Left cardiac atrium (tissue), 4 donors: Measurements from ENCODE around the gene AFMID. TPM values are rescaled to one million over a fixed set of nuclear protein-coding genes. Genes with fewer than 3 reads are reported as not detected.
"Not testable (repeated sequence)": the region's sequence is repeated elsewhere in the genome, so short reads cannot be mapped to it uniquely, and the experiment has no call there.

Experiments used
- ATAC-seq, 2 donors: fragments of 200-7000 bp; cut with Tn5 transposase; one replicate each; pipeline ENCODE4 v1.9.1; 2020; ENCODE audit warnings: mild to moderate bottlenecking in 2 of 2, moderate library complexity in 2 of 2
- DNase-seq: peaks from one replicate; pipeline ENCODE4 v3.0.0-alpha.2; 2020
- intact Hi-C, 2 donors: fragments of 100-400 bp; cut with DNase I; formaldehyde crosslinking; loops; one replicate each; pipeline versions ENCODE4 v1.14.1 to v1.15.1; 2022 to 2023
- total RNA-seq, 2 donors: library from RNA; stranded (reverse); fragmentation: NEBNext Ultra II Directional; extraction: Animal tissue kit (Norgen Biotek cat#: 25700); gene quantifications; one replicate each; pipeline ENCODE4 v1.2.1, GENCODE V29; 2021
- donor health status: DM: no; HTN: yes; CAD: no.
- donor health status: DM: no; HTN: yes; CAD: no; lungs with severe emphysema.
- donor health status: DM: yes; HTN: yes; CAD: no.
- donor health status: Dilated cardiomyopathy.

Gene AFMID
- total RNA-seq, 2 donors from 2014 or later: 20.8 to 30.9 TPM

DNA sequence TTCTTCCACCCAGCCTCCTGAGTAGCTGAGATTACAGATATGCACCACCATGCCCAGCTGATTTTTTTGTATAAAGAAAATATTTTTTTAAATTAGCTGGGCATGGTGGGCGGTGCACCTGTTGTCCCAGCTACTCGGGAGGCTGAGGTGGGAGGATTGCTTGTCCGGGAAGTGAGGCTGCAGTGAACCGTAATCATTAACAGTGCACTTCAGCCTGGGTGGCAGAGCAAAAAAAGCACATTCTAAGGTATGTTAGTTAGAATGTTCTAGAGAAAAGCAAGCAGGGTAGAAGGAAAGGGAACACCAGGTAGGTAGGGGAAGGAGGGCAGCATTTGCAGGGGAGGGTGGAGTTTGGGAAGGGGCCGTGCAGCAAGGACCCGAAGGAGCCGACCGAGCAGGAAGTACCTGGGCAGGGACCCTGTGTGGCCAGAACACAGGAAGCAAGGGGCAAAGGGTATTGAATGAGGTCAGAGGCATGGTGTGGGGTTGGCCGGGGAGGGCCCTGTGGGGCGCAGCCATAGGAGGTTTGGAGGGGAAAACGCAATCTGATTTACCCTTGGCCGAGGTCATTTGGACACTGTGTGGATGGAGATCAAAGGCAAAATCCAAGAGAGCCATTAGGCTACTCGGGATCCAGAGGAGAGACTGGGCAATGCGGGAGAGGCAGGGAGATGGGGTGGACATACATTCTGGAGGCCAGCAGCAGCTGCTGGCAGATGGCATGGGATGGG is 38.7 kb upstream of the AFMID start:
- intact Hi-C loops: no loop called here
- no peak for DNase-seq
- no peak for ATAC-seq

DNA sequence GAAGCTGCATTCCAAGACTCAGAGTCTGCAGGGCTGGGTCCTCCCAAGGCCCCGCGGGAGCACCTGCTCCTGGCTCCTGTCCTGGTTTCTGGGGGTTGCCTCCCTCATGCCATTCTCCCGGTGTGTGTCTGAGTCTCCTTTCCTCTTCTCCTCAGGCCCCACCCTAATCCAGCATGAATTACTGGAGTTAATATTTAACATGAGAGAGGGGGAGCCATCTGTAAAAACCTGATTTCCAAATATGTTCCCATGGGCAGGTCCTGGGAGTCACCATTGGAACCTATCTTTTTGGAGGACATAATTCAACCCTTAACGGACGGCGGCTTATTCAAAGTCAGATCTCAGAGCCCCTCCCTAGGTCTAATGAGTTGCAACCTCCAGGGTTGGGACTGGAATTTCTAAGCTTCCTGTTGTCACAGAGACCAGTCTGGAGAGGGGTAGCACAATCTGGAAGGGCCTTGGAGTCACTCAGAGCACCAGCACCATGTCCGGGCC is 35.6 kb upstream of the AFMID start:
- peak in 1 of 2 donors; percentile 34 for ATAC-seq
- no peak for DNase-seq
- intact Hi-C loops: no loop called here

DNA sequence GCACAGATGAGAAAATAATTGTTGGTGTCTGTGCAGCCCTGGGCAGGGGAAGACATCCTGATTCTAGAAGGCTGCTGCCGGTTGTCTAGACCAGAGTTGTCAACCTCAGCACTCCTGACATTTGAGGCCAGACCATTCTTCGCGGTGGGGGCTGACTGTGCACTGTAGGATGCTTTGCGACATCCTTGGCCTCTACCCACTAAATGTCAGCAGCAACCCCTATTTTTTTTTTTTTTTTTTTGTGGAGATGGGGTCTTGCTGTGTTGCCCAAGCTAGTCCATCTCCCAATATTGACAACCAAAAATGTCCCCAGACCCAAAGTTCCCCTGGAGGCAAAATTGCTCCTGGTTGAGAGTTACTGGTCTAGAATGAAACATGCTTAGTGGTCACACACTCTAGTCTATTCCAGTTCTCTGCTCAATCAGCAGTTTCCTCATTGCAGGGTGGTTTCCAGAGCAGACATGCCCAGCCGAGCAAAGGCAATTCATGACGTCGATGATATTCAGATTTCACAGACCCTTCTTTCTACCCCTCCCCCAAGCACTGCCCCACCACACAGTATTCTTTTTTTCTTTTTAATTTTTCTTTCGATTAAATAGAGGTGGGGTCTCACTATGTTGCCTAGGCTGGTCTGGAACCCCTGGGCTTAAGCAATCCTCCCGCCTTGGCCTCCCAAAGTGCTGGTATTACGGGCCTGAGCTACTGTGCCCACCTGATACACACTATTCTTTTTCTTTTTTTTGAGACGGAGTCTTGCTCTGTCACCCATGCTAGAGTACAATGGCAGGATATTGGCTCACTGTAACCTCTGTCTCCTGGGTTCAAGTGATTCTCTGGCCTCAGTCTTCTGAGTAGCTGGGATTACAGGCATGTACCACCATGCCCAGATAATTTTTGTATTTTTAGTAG is 32.0 kb upstream of the AFMID start:
- DNase-seq (no peak), ATAC-seq (peak in 1 of 2 donors; percentile 53)
- intact Hi-C loops: no loop called here

DNA sequence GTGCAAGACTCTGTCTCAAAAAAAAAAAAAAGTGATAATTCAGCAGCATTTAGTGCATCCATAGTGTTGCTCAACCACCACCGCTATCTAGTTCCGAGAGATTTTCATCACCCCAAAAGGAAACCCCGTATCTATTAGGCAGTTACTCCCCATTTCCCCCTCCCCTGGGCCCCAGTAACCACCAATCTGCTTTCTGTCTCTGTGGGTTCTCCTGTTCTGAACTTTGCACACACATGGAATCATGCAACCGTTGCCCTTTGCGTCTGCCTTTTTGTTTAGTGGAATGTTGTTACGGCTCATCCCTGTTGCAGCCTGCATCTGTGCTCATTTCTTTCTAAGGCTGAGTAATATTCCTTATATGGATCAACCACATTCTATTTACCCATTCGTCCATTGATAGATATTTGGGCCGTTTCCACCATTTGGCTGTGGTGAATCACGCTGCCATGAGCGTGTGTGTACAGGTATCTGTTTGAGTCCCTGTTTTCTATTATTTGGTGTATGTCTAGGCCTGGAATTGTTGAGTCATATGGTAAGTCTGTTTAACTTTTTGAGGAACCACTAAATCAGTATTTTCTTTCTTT is 27.5 kb upstream of the AFMID start:
- ATAC-seq (no peak), DNase-seq (no peak)
- intact Hi-C loops: no loop called here

DNA sequence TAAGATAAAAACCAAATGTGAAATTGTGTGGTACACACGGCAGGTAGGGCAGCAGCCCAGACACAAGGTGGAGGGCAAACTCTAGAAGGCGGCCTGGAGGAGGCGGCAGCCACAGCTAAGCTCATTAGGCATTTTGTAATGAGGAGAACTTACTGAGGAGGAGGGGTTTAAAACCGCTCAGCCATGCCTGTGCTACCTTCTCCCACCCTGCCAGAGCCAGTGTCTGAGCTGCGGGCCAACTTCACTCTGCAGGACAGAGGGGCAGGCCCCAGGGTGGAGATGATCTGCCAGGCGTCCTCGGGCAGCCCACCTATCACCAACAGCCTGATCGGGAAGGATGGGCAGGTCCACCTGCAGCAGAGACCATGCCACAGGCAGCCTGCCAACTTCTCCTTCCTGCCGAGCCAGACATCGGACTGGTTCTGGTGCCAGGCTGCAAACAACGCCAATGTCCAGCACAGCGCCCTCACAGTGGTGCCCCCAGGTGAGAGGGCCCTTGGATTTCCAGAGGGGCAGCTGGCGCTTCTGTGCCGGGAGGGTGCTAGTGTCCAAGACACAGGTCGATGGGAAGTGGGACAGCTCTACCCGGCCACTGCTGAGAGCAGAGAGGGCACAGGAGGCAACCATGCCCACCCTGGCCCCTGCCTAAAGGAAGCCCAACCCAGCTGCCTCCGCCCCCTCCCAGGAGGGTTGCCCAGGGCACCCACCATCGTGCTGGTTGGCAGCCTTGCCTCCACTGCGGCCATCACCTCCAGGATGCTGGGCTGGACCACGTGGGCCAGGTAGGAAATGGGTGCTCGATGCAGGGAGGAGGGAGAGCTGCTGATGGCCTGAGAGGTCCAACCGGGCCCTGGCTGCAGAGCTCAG is 23.0 kb upstream of the AFMID start:
- no peak for ATAC-seq
- no peak for DNase-seq
- intact Hi-C loops: no loop called here

DNA sequence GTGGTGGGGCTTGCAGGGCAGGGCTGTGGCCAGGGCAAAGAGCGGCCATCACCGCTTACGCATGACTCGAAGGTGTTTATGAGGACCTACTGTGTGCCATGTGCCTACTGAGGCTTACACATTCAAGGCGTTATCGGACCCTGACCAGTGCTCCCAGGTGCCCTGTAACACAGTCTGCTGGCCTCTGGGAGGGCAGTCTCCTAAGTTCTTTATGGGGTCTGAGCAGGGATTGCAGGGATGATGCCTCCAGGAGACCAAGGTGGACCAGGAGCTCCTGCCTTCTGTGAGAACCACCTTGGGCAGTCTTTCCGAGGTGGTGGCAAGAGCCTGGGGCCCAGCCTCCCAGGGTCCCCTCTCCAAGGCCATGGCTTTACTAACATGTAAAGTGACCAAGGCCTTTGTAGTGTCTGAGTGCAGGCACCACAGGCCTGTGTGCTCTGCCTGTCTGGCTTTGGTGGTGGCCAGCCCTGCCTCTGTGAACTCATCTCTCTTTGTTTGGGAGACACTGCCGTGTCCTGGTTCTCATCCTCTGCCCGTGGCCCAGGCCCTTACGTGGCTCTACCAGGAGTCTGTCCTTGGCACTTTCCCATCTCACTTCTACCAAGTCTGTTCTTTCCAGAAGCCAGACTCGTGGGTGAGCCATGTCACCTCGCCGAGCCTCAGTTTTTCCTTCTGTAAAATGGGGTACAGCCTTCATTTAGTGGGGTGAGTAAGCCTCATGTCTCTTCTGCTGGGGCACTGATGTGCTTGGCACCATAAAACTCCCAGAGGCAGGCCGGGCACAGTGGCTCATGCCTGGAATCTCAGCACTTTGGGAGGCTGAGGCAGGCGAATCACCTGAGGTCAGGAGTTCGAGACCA is 22.2 kb upstream of the AFMID start:
- ATAC-seq (no peak), DNase-seq (no peak)
- intact Hi-C loops: no loop called here

DNA sequence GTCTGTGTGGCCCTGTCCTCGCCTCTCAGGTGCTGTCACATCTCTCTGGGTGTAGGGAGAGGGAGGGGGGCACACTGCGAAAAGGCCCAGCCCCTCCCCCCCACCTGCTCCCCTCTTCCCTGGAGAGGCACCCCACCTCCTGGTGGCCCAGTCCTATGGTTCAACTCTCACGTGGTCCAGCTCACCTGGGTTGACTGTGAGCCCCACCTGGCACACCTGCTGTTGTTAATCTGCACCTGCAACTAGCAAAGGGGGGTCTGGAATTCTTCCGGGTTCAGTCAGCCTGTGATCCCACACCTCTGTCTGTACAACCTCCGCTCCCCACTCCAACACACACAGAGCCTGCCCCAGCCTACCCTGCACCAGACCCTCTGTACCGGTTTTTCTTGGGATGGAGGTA is 20.7 kb upstream of the AFMID start:
- no peak for ATAC-seq
- intact Hi-C loops: no loop called here
- DNase-seq: no peak

DNA sequence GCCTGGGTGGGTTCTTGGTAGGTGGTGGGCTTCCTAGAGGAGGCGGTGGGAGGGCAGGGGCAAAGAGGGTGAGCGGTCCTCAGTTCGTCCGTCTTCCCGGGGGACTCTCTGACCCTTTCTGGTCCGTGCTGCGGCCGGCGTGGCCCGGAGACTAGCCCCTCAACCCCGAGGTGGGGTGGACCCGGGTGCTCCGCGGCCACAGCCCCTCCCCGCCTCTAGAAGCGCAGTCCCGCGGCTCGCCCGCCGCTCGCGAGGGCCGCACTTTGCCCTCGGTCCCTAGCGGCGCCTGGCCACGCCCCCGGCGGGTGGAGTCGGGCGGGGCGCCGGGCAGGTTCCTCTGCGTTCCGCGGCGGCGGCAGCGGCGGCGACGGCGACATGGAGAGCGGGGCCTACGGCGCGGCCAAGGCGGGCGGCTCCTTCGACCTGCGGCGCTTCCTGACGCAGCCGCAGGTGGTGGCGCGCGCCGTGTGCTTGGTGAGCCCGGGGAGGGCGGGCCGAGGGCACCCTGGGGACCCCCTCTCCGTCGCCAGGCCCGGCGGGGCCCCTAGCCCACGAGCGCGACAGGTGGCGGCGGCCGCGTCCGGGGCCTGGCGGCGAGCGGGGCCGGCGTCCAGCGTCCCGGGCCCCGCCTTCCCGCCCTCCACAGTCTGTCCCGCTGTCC is 18.8 kb upstream of the AFMID start, which contains the start of gene SYNGR2:
SYNGR2 (plus strand) TSS at position 340 of the 661 bp plus-strand sequence; CDS start at position 376, 36 bp downstream.
- DNase-seq (peak; percentile 85), ATAC-seq (peak; percentile 75 to 83)
- intact Hi-C loops: no loop called here

DNA sequence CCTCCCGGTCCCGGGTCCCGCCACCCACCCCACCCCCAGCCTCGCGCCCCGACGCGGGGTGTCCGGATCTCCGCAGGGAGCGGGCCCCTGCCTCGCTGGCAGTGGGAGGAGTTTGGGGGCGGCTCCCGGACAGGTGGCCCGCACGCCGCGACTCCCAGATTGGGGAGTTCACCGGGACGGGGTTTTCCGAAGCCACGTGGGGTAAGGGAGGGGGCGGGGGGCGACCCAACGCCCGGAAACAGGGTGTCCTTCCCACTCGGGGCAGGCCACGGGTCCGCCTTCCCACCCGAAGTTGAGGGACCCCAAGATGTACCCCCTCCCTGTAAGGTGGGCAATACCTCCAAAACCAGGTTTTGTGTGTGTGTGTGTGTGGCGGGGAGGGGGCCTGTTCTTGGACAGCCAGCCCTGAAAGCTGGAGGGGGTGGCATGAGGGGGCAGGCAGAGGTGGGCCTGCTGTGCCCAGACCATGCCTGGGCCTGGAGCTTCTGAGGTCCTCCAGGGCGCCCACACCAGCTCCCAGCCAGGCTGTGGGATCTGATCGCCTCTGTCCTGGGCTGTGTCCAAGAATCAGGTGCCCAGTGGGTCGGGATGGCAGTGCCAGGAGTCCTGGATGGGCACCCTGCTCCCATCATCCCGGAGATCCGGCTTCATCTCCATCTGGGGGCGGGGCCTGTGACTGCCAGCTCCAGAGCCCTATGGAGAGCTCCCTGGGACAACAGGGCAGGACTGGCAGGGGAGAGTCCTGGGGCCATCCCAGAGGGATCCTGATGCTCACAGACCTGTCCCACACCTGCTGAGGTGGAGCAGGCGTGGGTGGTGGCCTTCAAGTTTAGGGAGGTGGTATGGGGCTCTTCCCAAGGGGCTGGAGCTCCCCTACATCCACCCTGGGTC is 18.0 kb upstream of the AFMID start:
- peak; percentile 66 for DNase-seq
- ATAC-seq: peak; percentile 34 to 44
- intact Hi-C loops: no loop called here

DNA sequence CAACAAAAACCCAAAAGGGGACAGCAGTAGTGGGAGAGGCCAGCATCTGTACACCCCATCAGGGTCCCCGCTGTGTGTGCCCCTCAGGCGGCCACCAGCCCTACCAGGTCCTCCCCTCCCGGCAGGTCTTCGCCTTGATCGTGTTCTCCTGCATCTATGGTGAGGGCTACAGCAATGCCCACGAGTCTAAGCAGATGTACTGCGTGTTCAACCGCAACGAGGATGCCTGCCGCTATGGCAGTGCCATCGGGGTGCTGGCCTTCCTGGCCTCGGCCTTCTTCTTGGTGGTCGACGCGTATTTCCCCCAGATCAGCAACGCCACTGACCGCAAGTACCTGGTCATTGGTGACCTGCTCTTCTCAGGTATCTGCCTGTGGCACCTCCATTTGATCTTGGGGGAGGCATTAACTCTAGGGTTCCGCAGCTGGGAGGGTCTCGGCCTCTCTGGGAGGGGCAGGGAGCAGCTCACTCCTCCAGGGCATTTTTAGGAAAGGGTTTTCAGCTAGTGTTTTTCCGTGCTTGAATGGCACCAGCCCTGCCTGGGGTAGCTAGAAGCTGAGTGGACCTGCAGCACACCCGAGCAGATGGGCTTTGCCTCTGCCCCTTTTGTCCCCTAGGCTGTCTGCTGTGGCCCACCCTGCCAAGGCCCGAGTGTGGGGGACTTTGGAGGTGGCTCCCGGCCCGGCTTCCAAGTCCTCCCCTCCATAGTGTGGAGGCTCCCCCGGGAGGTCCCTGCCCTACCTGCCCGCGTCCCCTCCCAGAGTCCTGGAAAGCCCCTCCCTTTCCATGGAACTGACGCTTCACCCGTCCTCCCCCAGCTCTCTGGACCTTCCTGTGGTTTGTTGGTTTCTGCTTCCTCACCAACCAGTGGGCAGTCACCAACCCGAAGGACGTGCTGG is 16.2 kb upstream of the AFMID start:
- DNase-seq: no peak
- no peak for ATAC-seq
- intact Hi-C loops: no loop called here

DNA sequence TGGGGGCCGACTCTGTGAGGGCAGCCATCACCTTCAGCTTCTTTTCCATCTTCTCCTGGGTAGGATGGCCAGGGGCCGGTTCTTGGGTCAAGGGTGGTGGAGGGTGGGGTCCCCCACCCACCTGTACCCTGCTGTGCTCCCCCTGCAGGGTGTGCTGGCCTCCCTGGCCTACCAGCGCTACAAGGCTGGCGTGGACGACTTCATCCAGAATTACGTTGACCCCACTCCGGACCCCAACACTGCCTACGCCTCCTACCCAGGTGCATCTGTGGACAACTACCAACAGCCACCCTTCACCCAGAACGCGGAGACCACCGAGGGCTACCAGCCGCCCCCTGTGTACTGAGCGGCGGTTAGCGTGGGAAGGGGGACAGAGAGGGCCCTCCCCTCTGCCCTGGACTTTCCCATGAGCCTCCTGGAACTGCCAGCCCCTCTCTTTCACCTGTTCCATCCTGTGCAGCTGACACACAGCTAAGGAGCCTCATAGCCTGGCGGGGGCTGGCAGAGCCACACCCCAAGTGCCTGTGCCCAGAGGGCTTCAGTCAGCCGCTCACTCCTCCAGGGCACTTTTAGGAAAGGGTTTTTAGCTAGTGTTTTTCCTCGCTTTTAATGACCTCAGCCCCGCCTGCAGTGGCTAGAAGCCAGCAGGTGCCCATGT is 15.4 kb upstream of the AFMID start:
- DNase-seq, ATAC-seq, intact Hi-C loops: not testable (repeated sequence)

DNA sequence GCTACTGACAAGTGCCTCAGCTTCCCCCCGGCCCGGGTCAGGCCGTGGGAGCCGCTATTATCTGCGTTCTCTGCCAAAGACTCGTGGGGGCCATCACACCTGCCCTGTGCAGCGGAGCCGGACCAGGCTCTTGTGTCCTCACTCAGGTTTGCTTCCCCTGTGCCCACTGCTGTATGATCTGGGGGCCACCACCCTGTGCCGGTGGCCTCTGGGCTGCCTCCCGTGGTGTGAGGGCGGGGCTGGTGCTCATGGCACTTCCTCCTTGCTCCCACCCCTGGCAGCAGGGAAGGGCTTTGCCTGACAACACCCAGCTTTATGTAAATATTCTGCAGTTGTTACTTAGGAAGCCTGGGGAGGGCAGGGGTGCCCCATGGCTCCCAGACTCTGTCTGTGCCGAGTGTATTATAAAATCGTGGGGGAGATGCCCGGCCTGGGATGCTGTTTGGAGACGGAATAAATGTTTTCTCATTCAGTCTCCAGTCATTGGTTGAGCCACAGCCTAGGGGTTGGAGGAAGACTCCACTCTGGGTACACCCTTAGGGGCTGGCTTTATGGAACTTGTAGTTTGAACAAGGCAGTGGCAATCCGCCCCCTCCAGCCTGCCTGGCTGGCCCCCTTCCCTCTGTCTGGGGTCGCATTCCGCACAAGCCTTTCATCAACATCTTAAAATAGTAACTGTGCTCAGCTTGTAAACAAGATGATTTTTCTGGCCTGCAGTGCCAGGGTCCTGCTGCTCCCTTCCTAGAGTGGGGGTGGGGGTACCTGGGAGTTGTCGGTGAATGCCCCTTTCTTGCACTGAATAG is 14.7 kb upstream of the AFMID start:
- intact Hi-C loops: no loop called here
- DNase-seq (peak; percentile 52), ATAC-seq (peak; percentile 9 to 32)

DNA sequence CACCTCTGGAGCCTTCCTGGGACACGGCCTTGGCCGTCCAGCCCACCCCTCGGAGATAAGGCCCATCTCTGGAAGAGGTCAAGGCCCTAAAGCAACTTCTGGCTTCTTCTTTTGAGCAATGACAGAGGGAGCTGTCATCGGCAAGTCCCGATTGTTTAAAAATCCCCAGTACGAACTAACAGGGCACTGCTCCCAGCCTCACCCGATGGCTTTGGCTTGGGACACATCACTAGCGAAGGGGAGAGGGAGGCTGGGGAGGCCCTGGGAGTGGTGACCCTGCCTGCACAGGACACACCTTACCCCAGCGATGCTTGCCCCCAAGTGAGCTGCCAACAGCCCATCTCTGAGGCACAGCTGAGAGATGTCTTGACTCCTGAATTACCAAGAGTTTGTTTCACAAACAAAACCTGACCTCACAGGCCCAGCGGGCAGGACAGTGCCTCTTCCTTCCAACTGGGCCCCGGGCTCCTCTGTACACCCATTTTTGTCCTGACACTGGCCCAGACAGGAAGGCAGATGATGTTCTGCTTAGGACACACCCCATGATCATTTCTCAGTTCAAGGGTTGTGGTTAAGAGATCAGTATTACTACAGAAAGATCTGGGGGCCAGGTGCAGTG is 14.0 kb upstream of the AFMID start:
- intact Hi-C loops: no loop called here
- ATAC-seq (peak in 1 of 2 donors; percentile 4), DNase-seq (no peak)
